SK-N-SH treated with all-trans-retinoic acid at 6 μM for 48 hours (cell line): ENCODE data around the gene PLAGL1.

ENCODE experiments used
- ARNTL ChIP-seq: fragments of 450-650 bp; formaldehyde crosslinking; IDR thresholded peaks from 2 replicates; pipeline ENCODE4 v1.5.0; 2020; ENCODE audit warnings: low read depth, mild to moderate bottlenecking, moderate library complexity, borderline replicate concordance
- ESRRG ChIP-seq: fragments of 250-450 bp; sonication (Bioruptor Pico); IDR thresholded peaks from 2 replicates; pipeline ENCODE4 v1.6.1; 2021; ENCODE audit warnings: mild to moderate bottlenecking
- ISL1 ChIP-seq: fragments of 250-450 bp; sonication (Bioruptor Pico); IDR thresholded peaks from 2 replicates; pipeline ENCODE4 v2.1.2; 2022; ENCODE audit warnings: mild to moderate bottlenecking, moderate library complexity
- OSR1 ChIP-seq: fragments of 250-450 bp; sonication (Bioruptor Pico); IDR thresholded peaks from 2 replicates; pipeline ENCODE4 v1.8.0; 2022; ENCODE audit warnings: moderate library complexity, mild to moderate bottlenecking, inconsistent platforms
- PPARA ChIP-seq: fragments of 250-450 bp; sonication (Bioruptor Pico); IDR thresholded peaks from 2 replicates; pipeline ENCODE4 v1.5.0; 2020; ENCODE audit warnings: mild to moderate bottlenecking, borderline replicate concordance
- RARB ChIP-seq: fragments of 250-450 bp; sonication (Bioruptor Pico); IDR thresholded peaks from 2 replicates; pipeline ENCODE4 v1.8.0; 2021; ENCODE audit warnings: mild to moderate bottlenecking, moderate library complexity
- SNAI2 ChIP-seq: fragments of 250-450 bp; sonication (Bioruptor Pico); IDR thresholded peaks from 2 replicates; pipeline ENCODE4 v1.5.0; 2020; ENCODE audit warnings: mild to moderate bottlenecking, moderate library complexity
- ZC3H10 ChIP-seq: fragments of 250-450 bp; sonication (Bioruptor Pico); IDR thresholded peaks from 2 replicates; pipeline ENCODE4 v1.5.1; 2021; ENCODE audit warnings: mild to moderate bottlenecking, moderate library complexity
- ZFP30 ChIP-seq: fragments of 450-650 bp; formaldehyde crosslinking; IDR thresholded peaks from 2 replicates; pipeline ENCODE4 v1.5.0; 2022; ENCODE audit warnings: mild to moderate bottlenecking, moderate library complexity
- ZNF565 ChIP-seq: fragments of 450-650 bp; formaldehyde crosslinking; conservative IDR thresholded peaks from 2 replicates; pipeline ENCODE4 v1.5.0; 2020; ENCODE audit warnings: low read depth, mild to moderate bottlenecking, moderate library complexity
- ZNF8 ChIP-seq: fragments of 450-650 bp; formaldehyde crosslinking; IDR thresholded peaks from 2 replicates; pipeline ENCODE4 v1.5.0; 2020; ENCODE audit warnings: mild to moderate bottlenecking, moderate library complexity
- TF ChIP-seq, protein P1 (sequence below): fragments of 250-450 bp; sonication (Bioruptor Pico); IDR thresholded peaks from 2 replicates; pipeline ENCODE4 v1.5.1; 2020; ENCODE audit warnings: low read depth, mild to moderate bottlenecking, moderate library complexity
- TF ChIP-seq, protein P2 (sequence below): fragments of 250-450 bp; sonication (Bioruptor Pico); IDR thresholded peaks from 2 replicates; pipeline ENCODE4 v1.8.0; 2020; ENCODE audit warnings: mild to moderate bottlenecking, moderate library complexity, borderline replicate concordance
- TF ChIP-seq, protein P3 (sequence below): fragments of 250-450 bp; sonication (Bioruptor Pico); IDR thresholded peaks from 2 replicates; pipeline ENCODE4 v1.5.0; 2020; ENCODE audit warnings: mild to moderate bottlenecking, moderate library complexity

DNA sequence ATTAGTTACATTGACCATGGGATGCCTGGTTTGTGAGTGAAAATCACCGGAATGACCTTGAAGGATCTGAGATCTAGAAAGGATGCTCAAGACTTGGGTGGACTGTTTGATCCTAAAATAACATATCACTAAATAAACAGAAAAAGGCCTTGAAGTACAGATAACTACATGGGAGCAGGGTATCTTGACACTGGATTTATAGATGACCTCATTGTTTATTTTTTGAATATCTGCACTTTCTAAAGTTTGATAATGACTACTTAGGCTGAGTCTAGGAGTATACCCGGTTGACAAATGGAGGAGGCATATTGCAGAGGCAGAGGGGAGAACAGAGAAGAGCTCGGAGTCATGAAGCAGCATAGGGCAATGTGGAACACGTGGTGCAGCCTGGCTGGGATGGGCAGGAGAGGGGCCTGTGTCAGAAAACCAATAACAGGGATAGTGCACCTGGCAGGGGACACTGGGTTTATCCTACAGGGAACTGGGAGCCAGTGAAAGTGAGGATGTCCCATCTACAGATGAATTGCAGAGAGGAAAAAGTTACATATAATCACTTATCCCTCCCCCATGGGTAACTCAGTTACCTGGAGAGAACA, 50.3 kb downstream of the PLAGL1 start:
- TF ChIP-seq, protein P1, sequence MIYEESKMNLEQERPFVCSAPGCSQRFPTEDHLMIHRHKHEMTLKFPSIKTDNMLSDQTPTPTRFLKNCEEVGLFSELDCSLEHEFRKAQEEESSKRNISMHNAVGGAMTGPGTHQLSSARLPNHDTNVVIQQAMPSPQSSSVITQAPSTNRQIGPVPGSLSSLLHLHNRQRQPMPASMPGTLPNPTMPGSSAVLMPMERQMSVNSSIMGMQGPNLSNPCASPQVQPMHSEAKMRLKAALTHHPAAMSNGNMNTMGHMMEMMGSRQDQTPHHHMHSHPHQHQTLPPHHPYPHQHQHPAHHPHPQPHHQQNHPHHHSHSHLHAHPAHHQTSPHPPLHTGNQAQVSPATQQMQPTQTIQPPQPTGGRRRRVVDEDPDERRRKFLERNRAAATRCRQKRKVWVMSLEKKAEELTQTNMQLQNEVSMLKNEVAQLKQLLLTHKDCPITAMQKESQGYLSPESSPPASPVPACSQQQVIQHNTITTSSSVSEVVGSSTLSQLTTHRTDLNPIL (CRISPR knock-in tag), result no peak
- no peak for TF ChIP-seq ESRRG (CRISPR knock-in tag)
- no peak for TF ChIP-seq PPARA (CRISPR knock-in tag)
- TF ChIP-seq ZNF8 (CRISPR knock-in tag), result no peak
- no peak for TF ChIP-seq ZC3H10
- TF ChIP-seq SNAI2 (CRISPR knock-in tag), result no peak
- no peak for TF ChIP-seq ZFP30 (CRISPR knock-in tag)
- TF ChIP-seq RARB (CRISPR knock-in tag), result no peak
- no peak for TF ChIP-seq ZNF565 (CRISPR knock-in tag)
- no peak for TF ChIP-seq OSR1
- TF ChIP-seq, protein P2, sequence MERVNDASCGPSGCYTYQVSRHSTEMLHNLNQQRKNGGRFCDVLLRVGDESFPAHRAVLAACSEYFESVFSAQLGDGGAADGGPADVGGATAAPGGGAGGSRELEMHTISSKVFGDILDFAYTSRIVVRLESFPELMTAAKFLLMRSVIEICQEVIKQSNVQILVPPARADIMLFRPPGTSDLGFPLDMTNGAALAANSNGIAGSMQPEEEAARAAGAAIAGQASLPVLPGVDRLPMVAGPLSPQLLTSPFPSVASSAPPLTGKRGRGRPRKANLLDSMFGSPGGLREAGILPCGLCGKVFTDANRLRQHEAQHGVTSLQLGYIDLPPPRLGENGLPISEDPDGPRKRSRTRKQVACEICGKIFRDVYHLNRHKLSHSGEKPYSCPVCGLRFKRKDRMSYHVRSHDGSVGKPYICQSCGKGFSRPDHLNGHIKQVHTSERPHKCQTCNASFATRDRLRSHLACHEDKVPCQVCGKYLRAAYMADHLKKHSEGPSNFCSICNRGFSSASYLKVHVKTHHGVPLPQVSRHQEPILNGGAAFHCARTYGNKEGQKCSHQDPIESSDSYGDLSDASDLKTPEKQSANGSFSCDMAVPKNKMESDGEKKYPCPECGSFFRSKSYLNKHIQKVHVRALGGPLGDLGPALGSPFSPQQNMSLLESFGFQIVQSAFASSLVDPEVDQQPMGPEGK (CRISPR knock-in tag), result no peak
- TF ChIP-seq, protein P3, sequence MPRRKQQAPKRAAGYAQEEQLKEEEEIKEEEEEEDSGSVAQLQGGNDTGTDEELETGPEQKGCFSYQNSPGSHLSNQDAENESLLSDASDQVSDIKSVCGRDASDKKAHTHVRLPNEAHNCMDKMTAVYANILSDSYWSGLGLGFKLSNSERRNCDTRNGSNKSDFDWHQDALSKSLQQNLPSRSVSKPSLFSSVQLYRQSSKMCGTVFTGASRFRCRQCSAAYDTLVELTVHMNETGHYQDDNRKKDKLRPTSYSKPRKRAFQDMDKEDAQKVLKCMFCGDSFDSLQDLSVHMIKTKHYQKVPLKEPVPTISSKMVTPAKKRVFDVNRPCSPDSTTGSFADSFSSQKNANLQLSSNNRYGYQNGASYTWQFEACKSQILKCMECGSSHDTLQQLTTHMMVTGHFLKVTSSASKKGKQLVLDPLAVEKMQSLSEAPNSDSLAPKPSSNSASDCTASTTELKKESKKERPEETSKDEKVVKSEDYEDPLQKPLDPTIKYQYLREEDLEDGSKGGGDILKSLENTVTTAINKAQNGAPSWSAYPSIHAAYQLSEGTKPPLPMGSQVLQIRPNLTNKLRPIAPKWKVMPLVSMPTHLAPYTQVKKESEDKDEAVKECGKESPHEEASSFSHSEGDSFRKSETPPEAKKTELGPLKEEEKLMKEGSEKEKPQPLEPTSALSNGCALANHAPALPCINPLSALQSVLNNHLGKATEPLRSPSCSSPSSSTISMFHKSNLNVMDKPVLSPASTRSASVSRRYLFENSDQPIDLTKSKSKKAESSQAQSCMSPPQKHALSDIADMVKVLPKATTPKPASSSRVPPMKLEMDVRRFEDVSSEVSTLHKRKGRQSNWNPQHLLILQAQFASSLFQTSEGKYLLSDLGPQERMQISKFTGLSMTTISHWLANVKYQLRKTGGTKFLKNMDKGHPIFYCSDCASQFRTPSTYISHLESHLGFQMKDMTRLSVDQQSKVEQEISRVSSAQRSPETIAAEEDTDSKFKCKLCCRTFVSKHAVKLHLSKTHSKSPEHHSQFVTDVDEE (CRISPR knock-in tag), result no peak
- no peak for TF ChIP-seq ARNTL (CRISPR knock-in tag)
- TF ChIP-seq ISL1 (CRISPR knock-in tag), result no peak
